GM12878 (cell line): ENCODE data around the gene SORCS1. TPM values are rescaled to one million over a fixed set of nuclear protein-coding genes. Genes with fewer than 3 reads are reported as not detected.

Experiments
- ATAC-seq: fragments of 200-7000 bp; cut with Tn5 transposase; 3 replicates; pipeline ENCODE4 v1.9.1; 2020; ENCODE audit warnings: mild to moderate bottlenecking, moderate library complexity
- BruUV-seq: library from RNA; stranded (reverse); fragments of 400-500 nt; replicated peaks from 2 replicates; lab custom pipeline; 2021; lab: Mats Ljungman, UMichigan
- CTCF ChIA-PET: fragments of 300-600 bp; sonication (Branson Sonifier 250); formaldehyde crosslinking; extraction: SDS; loops from one replicate; lab custom pipeline; 2021; ENCODE audit warnings: inconsistent platforms; lab: Yijun Ruan, JAX
- POLR2A ChIA-PET: fragments of 350-600 bp; formaldehyde crosslinking; extraction: SDS; loops from one replicate; lab custom pipeline; 2021; ENCODE audit warnings: inconsistent platforms; lab: Charles Lee
- RAD21 ChIA-PET: fragments of 300-600 bp; sonication (Branson Sonifier 250); formaldehyde crosslinking; loops from one replicate; lab custom pipeline; 2023; ENCODE audit warnings: antibody characterized with exemption; ENCODE audit not compliant: unreplicated experiment; lab: Charles Lee
- SMC1A ChIA-PET: fragments of 300-600 bp; sonication (Branson Sonifier 250); formaldehyde crosslinking; loops from one replicate; lab custom pipeline; 2023; ENCODE audit not compliant: unreplicated experiment, uncharacterized antibody; lab: Charles Lee
- DNase-seq: peaks from one replicate; pipeline ENCODE4 v3.0.0-alpha.2; 2011; ENCODE audit warnings: low read depth, low spot score
- FAIRE-seq: peaks from 3 replicates; lab custom pipeline; 2011; peaks lifted over from hg19 to GRCh38; lab: Jason Lieb, UNC
- H2AFZ ChIP-seq: 2 replicates; pipeline ENCODE4 v1.6.0; 2011; ENCODE audit warnings: low read depth, low read length, control low read depth; ENCODE audit not compliant: control insufficient read depth
- H3K27ac ChIP-seq: 2 replicates; pipeline ENCODE4 v1.5.1; 2011; ENCODE audit warnings: control low read depth; ENCODE audit not compliant: control insufficient read depth, insufficient read depth
- H3K27me3 ChIP-seq, 2 experiments: replicated peaks in 1 of 2; 2 replicates each; pipeline versions ENCODE4 v1.6.0 to v1.6.1; 2011; ENCODE audit warnings: low read length in 1 of 2; ENCODE audit not compliant: control insufficient read depth in 2 of 2, insufficient read depth in 2 of 2
- H3K36me3 ChIP-seq, 2 experiments: 2 replicates each; pipeline ENCODE4 v1.5.1; 2011; ENCODE audit warnings: low read length in 1 of 2; ENCODE audit not compliant: control insufficient read depth in 2 of 2, insufficient read depth in 2 of 2
- H3K4me1 ChIP-seq: 2 replicates; pipeline ENCODE4 v1.6.1; 2011; ENCODE audit warnings: mild to moderate bottlenecking, low read length, moderate library complexity, mixed read lengths; ENCODE audit not compliant: control insufficient read depth, insufficient read depth
- H3K4me2 ChIP-seq: 2 replicates; pipeline ENCODE4 v1.6.0; 2011; ENCODE audit warnings: control low read depth; ENCODE audit not compliant: control insufficient read depth, insufficient read depth
- H3K4me3 ChIP-seq: fragments of 200-600 bp; sonication (generic); 2 replicates; pipeline ENCODE4 v1.5.1; 2016
- H3K79me2 ChIP-seq: 2 replicates; pipeline ENCODE4 v1.6.0; 2011; ENCODE audit warnings: low read length; ENCODE audit not compliant: control insufficient read depth, insufficient read depth
- H3K9ac ChIP-seq: 2 replicates; pipeline ENCODE4 v1.8.0; 2011; ENCODE audit warnings: low read length, control low read depth, mixed read lengths; ENCODE audit not compliant: control insufficient read depth, insufficient read depth
- H3K9me3 ChIP-seq: replicated peaks from 3 replicates; pipeline ENCODE4 v1.5.1; 2011; ENCODE audit warnings: mild to moderate bottlenecking, low read length; ENCODE audit not compliant: control insufficient read depth, insufficient read depth
- H4K20me1 ChIP-seq: 2 replicates; pipeline ENCODE4 v1.6.0; 2011; ENCODE audit not compliant: control insufficient read depth, insufficient read depth
- CEBPZ ChIP-seq: fragments of 150-350 bp; IDR thresholded peaks from 2 replicates; pipeline ENCODE4 v1.6.1; 2016; ENCODE audit warnings: low read depth, low read length
- FOXK2 ChIP-seq: fragments of 450-650 bp; IDR thresholded peaks from 2 replicates; pipeline ENCODE4 v1.6.1; 2017; ENCODE audit warnings: mild to moderate bottlenecking, moderate library complexity
- SMC3 ChIP-seq: IDR thresholded peaks from 2 replicates; pipeline ENCODE4 v1.6.1; 2011; ENCODE audit warnings: low read length, improper control_type of control experiment, borderline replicate concordance
- TBL1XR1 ChIP-seq: IDR thresholded peaks from 2 replicates; pipeline ENCODE4 v1.6.1; 2012; ENCODE audit warnings: low read depth, low read length, improper control_type of control experiment
- YBX1 ChIP-seq: fragments of 450-650 bp; IDR thresholded peaks from 2 replicates; pipeline ENCODE4 v1.6.1; 2016; ENCODE audit warnings: antibody characterized with exemption
- ZBTB11 ChIP-seq: fragments of 450-650 bp; formaldehyde crosslinking; IDR thresholded peaks from 2 replicates; pipeline ENCODE4 v1.5.0; 2022; ENCODE audit warnings: mild to moderate bottlenecking, missing genetic modification characterization
- WGBS: methylation state at CpG from one replicate; pipeline ENCODE4 v1.1.6; 2016; ENCODE audit warnings: low lambda C conversion rate; ENCODE audit not compliant: insufficient replicate concordance, insufficient coverage; ENCODE audit errors: missing lambda C conversion rate; 5-methylcytosine and 5-hydroxymethylcytosine counted together
- in situ Hi-C: fragments of 300-500 bp; cut with MboI; formaldehyde crosslinking; loops from 9 replicates; pipeline ENCODE4 v1.14.3; 2018; ENCODE audit warnings: mixed read lengths
- intact Hi-C: fragments of 100-400 bp; cut with micrococcal nuclease; formaldehyde crosslinking; loops from one replicate; pipeline ENCODE4 v1.14.2; 2022; ENCODE audit not compliant: unreplicated experiment
- polyA plus RNA-seq, 11 experiments: library from polyadenylated mRNA; depleted of rRNA in 4 of 11; unstranded in 6 of 11; stranded (reverse) in 5 of 11; fragments of >200 nt; fragmentation: Nextera tagmentation in 4 of 11; fragmentation: Illumina TruSeq in 1 of 11; extraction: Ambion mirVana in 4 of 11; extraction: Trizol in 1 of 11; gene quantifications; 1 replicate in 1 of 11; 2 replicates in 10 of 11; pipeline versions ENCODE4 v1.2.1 to v1.2.3, GENCODE V29; 2011 to 2016; ENCODE audit warnings: inconsistent platforms in 2 of 11, missing spikeins in 2 of 11, low read depth in 1 of 11
- total RNA-seq, 4 experiments: library from RNA; depleted of rRNA in 3 of 4; stranded (reverse); fragments of >200 nt in 3 of 4; fragmentation: Illumina TruSeq in 1 of 4; extraction: Trizol in 1 of 4; gene quantifications; 2 replicates each; pipeline versions ENCODE4 v1.2.1 to v1.2.3, GENCODE V29; 2013 to 2021

The SORCS1 gene
- total and polyA plus RNA-seq, 10 of the 15 experiments (the other 5 are each of a cell fraction or from before 2014, with no cell fraction given) = 0.02 to 9.6 (median 0.06) TPM; not detected in 3

DNA sequence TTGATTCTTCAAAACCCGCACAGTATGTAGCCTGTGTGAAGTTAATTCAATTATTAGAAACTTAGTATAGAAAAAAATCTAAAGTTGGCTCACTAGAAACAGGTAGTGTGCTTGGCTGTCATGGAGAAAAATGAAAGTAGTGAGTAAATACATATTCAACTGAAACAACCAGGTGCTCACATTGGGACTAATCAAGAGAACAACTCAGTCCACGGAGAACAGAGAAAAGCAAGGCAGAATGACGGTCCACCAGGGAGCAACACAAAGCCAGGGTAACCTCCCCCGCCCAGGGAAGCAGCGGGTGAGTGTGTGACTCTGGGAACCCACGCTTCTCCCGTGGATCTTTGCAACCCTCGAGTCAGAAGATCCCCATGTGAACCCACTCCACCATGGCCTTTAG, 300.5 kb downstream of the SORCS1 start:
- H3K9me3 ChIP-seq = no peaks in the 10 kb centered on the region; the same call in 2 of the 3 replicates
- H3K9ac ChIP-seq = no peak overlapping the region
- in situ Hi-C loops (no loop called here), intact Hi-C loops (no loop called here)
- BruUV-seq = no TSS peak
- no peaks in the 10 kb centered on the region for H3K27me3 ChIP-seq
- CTCF ChIA-PET = interaction anchor here (0.6 to 7.5 kb wide), 20 partner anchors 11 to 958 kb away, joined by 3 to 93 read pairs (median 4); no protein-coding TSS in a partner anchor
- H2AFZ ChIP-seq = peak overlapping the region; percentile 48
- peak overlapping the region; percentile 22; the same call in 1 of the 2 replicates for H3K4me2 ChIP-seq
- SMC1A ChIA-PET = interaction anchor here (0.7 to 7.2 kb wide), 14 partner anchors 11 to 473 kb away, joined by 3 to 66 read pairs (median 6); no protein-coding TSS in a partner anchor
- peaks cover 6% of the 10 kb centered on the region; the same call in 1 of the 2 replicates for H3K4me1 ChIP-seq
- RAD21 ChIA-PET = interaction anchor here (1.1 to 8.1 kb wide), 5 partner anchors 67 to 1341 kb away, joined by 3 to 92 read pairs (median 5); no protein-coding TSS in a partner anchor
- POLR2A ChIA-PET = interaction anchor here (0.6 to 0.7 kb wide), 2 partner anchors 175 to 210 kb away, joined by 3 to 5 read pairs; no protein-coding TSS in a partner anchor
- FAIRE-seq (no peak), DNase-seq (no peak), ATAC-seq (peak; percentile 18)
- no peaks in the 10 kb centered on the region for H3K79me2 ChIP-seq
- no peaks in the 10 kb centered on the region for H3K36me3 ChIP-seq
- H3K4me3 ChIP-seq = no peak overlapping the region
- no peak overlapping the region for H3K27ac ChIP-seq
- no peak for TF ChIP-seq FOXK2
- TF ChIP-seq CEBPZ = no peak
- TF ChIP-seq YBX1 = no peak
- TF ChIP-seq ZBTB11 (CRISPR knock-in tag) = no peak
- no peak for TF ChIP-seq TBL1XR1
- TF ChIP-seq SMC3 = no peak
- WGBS = 80% methylated on average over 8 of the region's 8 CpGs
- no peaks in the 10 kb centered on the region for H4K20me1 ChIP-seq
